Prostate gland (tissue), 2 donors: ENCODE measurements around the gene NKX2-2. TPM values are rescaled to one million over a fixed set of nuclear protein-coding genes. Genes with fewer than 3 reads are reported as not detected.

Source experiments
- DNase-seq: peaks from one replicate; pipeline ENCODE4 v3.0.0-alpha.2; 2019; ENCODE audit warnings: low spot score
- H3K27ac ChIP-seq, 2 donors: fragments of 200-600 bp; sonication (generic); 2 replicates each; pipeline ENCODE4 v1.5.1; 2017 to 2019
- H3K27me3 ChIP-seq: fragments of 200-600 bp; sonication (generic); replicated peaks from 2 replicates; pipeline ENCODE4 v1.5.1; 2019; ENCODE audit not compliant: insufficient read depth
- H3K36me3 ChIP-seq, 2 donors: fragments of 200-600 bp; sonication (generic); 1 replicate in 1 of 2; 2 replicates in 1 of 2; pipeline versions ENCODE4 v1.5.1 to v1.8.1; 2017 to 2019
- H3K4me1 ChIP-seq: fragments of 200-600 bp; sonication (generic); replicated peaks from 2 replicates; pipeline ENCODE4 v1.5.1; 2019
- H3K4me3 ChIP-seq, 2 donors: fragments of 200-600 bp; sonication (generic); 2 replicates each; pipeline ENCODE4 v1.5.1; 2017 to 2019
- H3K9me3 ChIP-seq: fragments of 200-600 bp; sonication (generic); 2 replicates; pipeline ENCODE4 v1.5.1; 2017
- POLR2A ChIP-seq: fragments of 450-650 bp; IDR thresholded peaks from one replicate; pipeline ENCODE4 v1.6.1; 2016; ENCODE audit warnings: antibody characterized with exemption, mild to moderate bottlenecking
- POLR2AphosphoS5 ChIP-seq: sonication (generic); formaldehyde crosslinking; IDR thresholded peaks from one replicate; pipeline ENCODE4 v1.6.1; 2017; ENCODE audit warnings: antibody characterized with exemption
- whole genome bisulfite sequencing: methylation state at CpG from one replicate; pipeline ENCODE4 v1.1.5; 2018; 5-methylcytosine and 5-hydroxymethylcytosine counted together
- intact Hi-C: fragments of 100-400 bp; cut with DNase I; formaldehyde crosslinking; loops from one replicate; pipeline ENCODE4 v1.14.2; 2022
- total RNA-seq, 2 donors: library from RNA; depleted of rRNA; stranded (reverse); fragments of >200 nt; gene quantifications; one replicate each; pipeline ENCODE4 v1.1.0, GENCODE V29; 2016
- TF ChIP-seq, protein P1 (sequence below), 4 experiments: fragments of 200-600 bp in 2 of 4; fragments of 450-650 bp in 2 of 4; sonication (generic) in 2 of 4; IDR thresholded peaks; 1 replicate in 3 of 4; 2 replicates in 1 of 4; pipeline ENCODE4 v1.5.1; 2016 to 2019; ENCODE audit warnings: antibody characterized with exemption in 4 of 4, mild to moderate bottlenecking in 2 of 4, moderate library complexity in 2 of 4

Gene NKX2-2
- under 1 TPM in 1 of 2 donors, not detected in 1; 0.14 TPM for total RNA-seq

DNA sequence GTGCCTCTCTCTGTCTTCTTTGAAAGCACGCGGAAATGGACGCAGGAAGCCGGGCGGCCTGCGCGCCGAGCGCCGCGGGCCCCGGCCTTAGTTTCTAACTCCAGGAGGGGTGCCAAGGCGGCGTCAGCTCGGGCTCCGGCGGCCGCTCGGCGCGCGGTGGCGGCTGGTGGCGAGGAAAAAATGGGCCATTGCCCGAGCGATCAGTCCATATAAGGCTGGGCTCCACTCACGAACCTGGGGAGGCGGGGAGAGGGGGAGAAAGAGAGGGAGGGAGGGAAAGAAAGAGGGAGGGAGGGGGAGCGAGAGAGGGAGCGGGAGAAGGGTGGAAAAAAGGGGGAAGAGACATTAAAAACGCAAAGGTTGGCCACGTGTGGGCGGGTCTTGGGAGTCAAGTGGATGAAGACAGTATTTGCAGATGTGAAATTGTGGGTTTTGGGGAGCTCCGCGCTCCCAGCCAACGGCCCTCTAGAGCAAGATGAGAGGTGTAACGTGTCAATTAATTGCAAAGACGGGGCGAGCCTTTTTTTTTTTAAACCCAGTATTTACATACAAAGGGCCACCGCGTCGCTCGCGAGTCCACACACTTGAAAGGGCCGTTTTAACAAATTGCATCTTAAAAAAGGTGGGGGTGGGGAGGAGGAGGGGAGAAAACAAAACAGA is at the start of gene NKX2-2:
NKX2-2 (minus strand) TSS at position 184 of the 660 bp plus-strand sequence. CDS start 395 bp downstream, outside the sequence.
- Histone ChIP-seq H3K4me3 (no peak within 1 kb of the TSS), H3K4me1 (no peaks in the 10 kb centered on the region), H3K27me3 (peaks cover 66% of the 10 kb centered on the region), H3K27ac (no peak within 1 kb of the TSS), H3K36me3 (no peaks in the 10 kb centered on the region), H3K9me3 (no peaks in the 10 kb centered on the region)
- TF ChIP-seq POLR2AphosphoS5 (no peak), POLR2A (no peak)
- TF ChIP-seq, protein P1, sequence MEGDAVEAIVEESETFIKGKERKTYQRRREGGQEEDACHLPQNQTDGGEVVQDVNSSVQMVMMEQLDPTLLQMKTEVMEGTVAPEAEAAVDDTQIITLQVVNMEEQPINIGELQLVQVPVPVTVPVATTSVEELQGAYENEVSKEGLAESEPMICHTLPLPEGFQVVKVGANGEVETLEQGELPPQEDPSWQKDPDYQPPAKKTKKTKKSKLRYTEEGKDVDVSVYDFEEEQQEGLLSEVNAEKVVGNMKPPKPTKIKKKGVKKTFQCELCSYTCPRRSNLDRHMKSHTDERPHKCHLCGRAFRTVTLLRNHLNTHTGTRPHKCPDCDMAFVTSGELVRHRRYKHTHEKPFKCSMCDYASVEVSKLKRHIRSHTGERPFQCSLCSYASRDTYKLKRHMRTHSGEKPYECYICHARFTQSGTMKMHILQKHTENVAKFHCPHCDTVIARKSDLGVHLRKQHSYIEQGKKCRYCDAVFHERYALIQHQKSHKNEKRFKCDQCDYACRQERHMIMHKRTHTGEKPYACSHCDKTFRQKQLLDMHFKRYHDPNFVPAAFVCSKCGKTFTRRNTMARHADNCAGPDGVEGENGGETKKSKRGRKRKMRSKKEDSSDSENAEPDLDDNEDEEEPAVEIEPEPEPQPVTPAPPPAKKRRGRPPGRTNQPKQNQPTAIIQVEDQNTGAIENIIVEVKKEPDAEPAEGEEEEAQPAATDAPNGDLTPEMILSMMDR (IDR thresholded peaks at IDR 0.05) = no peak
- intact Hi-C loops = no loop called here
- DNase-seq = no peak
- WGBS = 3% methylated on average over 45 of the region's 45 CpGs

DNA sequence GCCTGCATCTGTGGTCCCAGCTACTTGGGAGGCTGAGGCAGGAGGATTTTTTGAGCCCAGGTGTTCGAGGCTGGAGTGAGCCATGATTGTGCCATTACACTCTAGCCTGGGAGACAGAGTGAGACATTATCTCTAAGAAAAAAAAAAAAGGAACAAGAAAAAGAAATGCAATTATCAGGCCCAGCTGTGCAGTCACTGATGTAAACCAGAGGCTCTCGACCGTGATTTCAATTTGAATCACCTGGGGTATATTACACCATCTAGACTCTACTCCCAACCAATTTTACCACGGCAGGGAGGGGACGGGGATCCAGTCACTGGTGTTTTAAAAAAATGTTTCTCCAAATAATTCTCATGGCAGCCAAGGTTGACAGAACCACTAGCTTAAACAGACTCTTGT is 48.8 kb upstream of the NKX2-2 start:
- H3K36me3 ChIP-seq = no peaks in the 10 kb centered on the region
- no peak for TF ChIP-seq POLR2A
- TF ChIP-seq, protein P1 (IDR thresholded peaks at IDR 0.05) = no peak
- no peak for TF ChIP-seq POLR2AphosphoS5
- DNase-seq = no peak
- whole genome bisulfite sequencing = 85% methylated on average over 5 of the region's 5 CpGs
- H3K4me1 ChIP-seq = no peaks in the 10 kb centered on the region
- H3K27ac ChIP-seq = no peak overlapping the region
- H3K9me3 ChIP-seq = no peaks in the 10 kb centered on the region
- H3K27me3 ChIP-seq = no peaks in the 10 kb centered on the region
- intact Hi-C loops = no loop called here
- no peak overlapping the region for H3K4me3 ChIP-seq

DNA sequence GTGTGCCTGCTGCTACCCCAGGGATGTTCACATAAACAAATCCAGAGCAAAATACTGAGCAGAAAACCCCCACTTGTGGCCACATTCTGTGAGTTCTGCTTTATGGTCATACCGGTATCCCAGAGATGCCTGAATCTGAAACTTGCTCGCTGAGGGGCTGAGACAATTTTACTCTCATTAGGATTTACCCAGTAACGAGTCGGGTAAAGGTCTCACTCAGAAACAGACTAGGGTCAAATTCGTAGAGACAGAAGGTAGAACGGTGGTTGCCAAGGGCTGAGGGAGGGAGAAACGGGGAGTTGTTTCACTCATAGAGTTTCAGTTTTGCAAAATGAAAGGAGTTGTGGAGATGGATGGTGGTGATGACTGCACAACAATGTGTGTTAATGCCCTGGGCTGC is 45.4 kb upstream of the NKX2-2 start:
- Histone ChIP-seq H3K4me3 (no peak overlapping the region), H3K4me1 (no peaks in the 10 kb centered on the region), H3K9me3 (no peaks in the 10 kb centered on the region), H3K27me3 (no peaks in the 10 kb centered on the region), H3K27ac (no peak overlapping the region), H3K36me3 (no peaks in the 10 kb centered on the region)
- no peak for DNase-seq
- intact Hi-C loops = no loop called here
- 84% methylated on average over 7 of the region's 7 CpGs for WGBS
- TF ChIP-seq, protein P1 (IDR thresholded peaks at IDR 0.05) = no peak
- TF ChIP-seq POLR2AphosphoS5 (no peak), POLR2A (no peak)

DNA sequence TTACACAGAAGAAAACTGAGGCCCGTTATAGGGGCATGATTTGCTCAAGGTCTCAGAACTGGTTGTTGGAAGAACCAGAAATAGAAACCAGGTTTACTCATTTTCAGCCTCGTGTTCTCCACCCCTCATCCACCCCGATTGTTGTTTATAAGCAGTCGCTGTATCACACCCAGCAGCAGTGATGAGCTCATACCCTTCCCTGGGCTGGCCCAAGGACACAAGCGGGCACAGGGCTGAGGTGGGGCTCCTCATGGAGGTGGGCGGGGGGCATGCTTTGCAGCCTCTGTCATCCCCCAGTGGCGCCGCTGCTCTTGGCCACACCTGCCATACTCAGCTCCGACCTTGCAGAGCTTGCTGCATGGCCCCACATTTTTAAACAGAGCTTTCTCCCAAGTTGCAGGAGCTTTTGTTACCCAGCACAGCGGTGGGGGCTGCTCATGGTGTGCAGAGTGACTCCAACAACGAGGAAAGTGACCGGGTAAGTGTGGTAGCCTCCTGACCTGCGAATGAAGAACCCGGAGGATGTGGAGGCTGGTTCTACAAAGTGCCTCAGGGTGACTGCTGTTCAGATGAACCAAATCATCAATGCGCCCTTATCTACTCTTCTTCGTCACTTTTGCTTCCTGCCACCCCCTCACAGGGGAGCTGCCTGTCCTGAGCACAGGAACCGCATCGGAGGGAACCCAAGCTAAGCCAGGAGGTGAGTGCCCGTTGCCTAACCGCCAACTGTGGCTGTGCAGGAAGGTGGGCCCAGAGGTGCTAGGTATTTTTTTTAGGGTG is 43.6 kb upstream of the NKX2-2 start:
- 90% methylated on average over 20 of the region's 20 CpGs for WGBS
- no peak for TF ChIP-seq POLR2A
- TF ChIP-seq, protein P1 (IDR thresholded peaks at IDR 0.05) = no peak
- TF ChIP-seq POLR2AphosphoS5 = no peak
- H3K27me3 ChIP-seq = no peaks in the 10 kb centered on the region
- H3K27ac ChIP-seq = no peak overlapping the region
- no peak for DNase-seq
- H3K4me3 ChIP-seq = no peak overlapping the region
- intact Hi-C loops = no loop called here
- H3K36me3 ChIP-seq = no peaks in the 10 kb centered on the region
- H3K9me3 ChIP-seq = no peaks in the 10 kb centered on the region
- H3K4me1 ChIP-seq = no peaks in the 10 kb centered on the region

DNA sequence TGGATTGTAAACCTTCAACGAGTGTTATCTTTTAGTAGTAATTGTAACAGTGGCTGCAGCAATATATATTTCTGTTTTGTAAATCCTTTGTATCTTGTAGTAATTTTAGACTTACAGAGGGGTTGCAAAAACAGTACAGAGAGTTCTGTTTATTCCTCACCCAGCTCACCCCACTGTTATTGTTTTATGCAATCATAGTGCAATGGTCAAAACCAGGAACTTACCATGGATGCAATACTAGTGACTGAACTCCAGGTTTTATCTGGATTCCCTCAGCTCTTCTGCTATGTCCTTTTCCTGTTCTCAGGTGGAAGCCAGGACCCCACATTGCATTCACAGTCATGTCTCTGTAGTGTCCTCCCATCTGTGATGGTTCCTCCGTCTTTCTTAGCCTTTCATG is 42.5 kb upstream of the NKX2-2 start:
- 81% methylated on average over 2 of the region's 2 CpGs for WGBS
- Histone ChIP-seq H3K9me3 (no peaks in the 10 kb centered on the region), H3K27me3 (no peaks in the 10 kb centered on the region), H3K4me3 (no peak overlapping the region), H3K27ac (no peak overlapping the region), H3K4me1 (no peaks in the 10 kb centered on the region), H3K36me3 (no peaks in the 10 kb centered on the region)
- intact Hi-C loops = no loop called here
- DNase-seq = no peak
- TF ChIP-seq, protein P1 (IDR thresholded peaks at IDR 0.05) = no peak
- no peak for TF ChIP-seq POLR2A
- TF ChIP-seq POLR2AphosphoS5 = no peak
